BJ (cell line): ENCODE measurements around the gene DISP2. TPM values are rescaled to one million over a fixed set of nuclear protein-coding genes. Genes with fewer than 3 reads are reported as not detected.

Experiments used
- CTCF ChIA-PET: fragments of 350-600 bp; formaldehyde crosslinking; extraction: SDS; loops from one replicate; lab custom pipeline; 2021; ENCODE audit warnings: antibody characterized with exemption, inconsistent platforms; lab: Yijun Ruan, JAX
- POLR2A ChIA-PET: fragments of 300-600 bp; sonication (Branson Sonifier 250); formaldehyde crosslinking; extraction: SDS; loops from one replicate; lab custom pipeline; 2021; ENCODE audit warnings: antibody characterized with exemption; lab: Charles Lee
- DNase-seq: peaks from one replicate; pipeline ENCODE4 v3.0.0-alpha.2; 2011; ENCODE audit warnings: low read depth
- H3K27me3 ChIP-seq: 2 replicates; pipeline ENCODE4 v1.6.0; 2011; ENCODE audit warnings: low read length; ENCODE audit not compliant: control insufficient read depth, insufficient read depth
- H3K36me3 ChIP-seq: 2 replicates; pipeline ENCODE4 v1.5.1; 2011; ENCODE audit warnings: low read length; ENCODE audit not compliant: control insufficient read depth, insufficient read depth
- H3K4me3 ChIP-seq: 2 replicates; pipeline ENCODE4 v1.5.1; 2011; ENCODE audit warnings: low read depth, mild to moderate bottlenecking, control low read depth, low read length
- CTCF ChIP-seq: IDR thresholded peaks from 2 replicates; pipeline ENCODE4 v1.5.1; 2011; ENCODE audit warnings: low read depth, mild to moderate bottlenecking, control low read depth, inconsistent platforms, low read length, moderate library complexity; ENCODE audit not compliant: insufficient read depth
- polyA plus RNA-seq: library from polyadenylated mRNA; depleted of rRNA; stranded (reverse); fragments of >200 nt; gene quantifications from 2 replicates; pipeline ENCODE4 v1.2.3, GENCODE V29; 2011

The DISP2 gene
- polyA plus RNA-seq, 1 experiment, result 0.16 TPM

GRCh38 chr15:40312370-40313158, 45.5 kb upstream of the DISP2 start:
- no peak for TF ChIP-seq CTCF
- POLR2A ChIA-PET, result no interaction called here
- CTCF ChIA-PET, result interaction anchor here (1.4 to 11.9 kb wide), 8 partner anchors 9 to 109 kb away, joined by 5 to 127 read pairs (median 20); partner anchors contain the start of genes CCDC9B and INAFM2
- Histone ChIP-seq H3K36me3 (no peaks in the 10 kb centered on the region), H3K4me3 (no peak overlapping the region), H3K27me3 (peaks cover 7% of the 10 kb centered on the region)
- DNase-seq, result no peak

- no peak for TF ChIP-seq CTCF
- CTCF ChIA-PET, result interaction anchor here (1.3 to 11.9 kb wide), 5 partner anchors 25 to 123 kb away, joined by 3 to 127 read pairs (median 8); partner anchors contain the start of gene CCDC9B
- H3K36me3 ChIP-seq, result no peaks in the 10 kb centered on the region
- H3K27me3 ChIP-seq, result peaks cover 7% of the 10 kb centered on the region
- DNase-seq, result no peak
- H3K4me3 ChIP-seq, result no peak overlapping the region
- POLR2A ChIA-PET, result no interaction called here
Measured at GRCh38 chr15:40313531-40314398, 44.3 kb upstream of the DISP2 start.

- DNase-seq, result no peak
- POLR2A ChIA-PET, result interaction anchor here (1.0 to 1.1 kb wide), 2 partner anchors 14 to 16 kb away, joined by 3 to 4 read pairs; no protein-coding TSS in a partner anchor
- H3K4me3 ChIP-seq, result no peak overlapping the region
- no peak for TF ChIP-seq CTCF
- no peaks in the 10 kb centered on the region for H3K36me3 ChIP-seq
- peaks cover 7% of the 10 kb centered on the region for H3K27me3 ChIP-seq
- CTCF ChIA-PET, result interaction anchor here (0.9 to 11.9 kb wide), 7 partner anchors 8 to 122 kb away, joined by 3 to 127 read pairs (median 4); partner anchors contain the start of gene CCDC9B
Measured at GRCh38 chr15:40314723-40315276, 43.2 kb upstream of the DISP2 start.

- CTCF ChIA-PET, result interaction anchor here (1.8 to 11.9 kb wide), 6 partner anchors 9 to 105 kb away, joined by 3 to 127 read pairs (median 6); partner anchors contain the start of genes CCDC9B and PLCB2
- peaks cover 1% of the 10 kb centered on the region for H3K27me3 ChIP-seq
Measured at GRCh38 chr15:40316931-40317330, 41.1 kb upstream of the DISP2 start.

More at GRCh38 chr15:40316931-40317330, 41.1 kb upstream of the DISP2 start:
- H3K4me3 ChIP-seq, result no peak overlapping the region
- POLR2A ChIA-PET, result no interaction called here
- no peaks in the 10 kb centered on the region for H3K36me3 ChIP-seq
- no peak for DNase-seq
- TF ChIP-seq CTCF, result no peak
